Smooth muscle cell (in vitro differentiated cells): ENCODE data around the gene B4GALT7. TPM values are rescaled to one million over a fixed set of nuclear protein-coding genes. Genes with fewer than 3 reads are reported as not detected.

Source experiments
- DNase-seq: peaks from one replicate; lab custom pipeline; 2025; ENCODE audit not compliant: unreplicated experiment; lab: John Stamatoyannopoulos, UW
- H2AFZ ChIP-seq: fragments of 200-600 bp; sonication (generic); 2 replicates; pipeline ENCODE4 v1.6.0; 2016; ENCODE audit warnings: antibody characterized with exemption, low read depth, mild to moderate bottlenecking
- H3F3A ChIP-seq: fragments of 200-600 bp; sonication (generic); 2 replicates; pipeline ENCODE4 v1.6.0; 2017; ENCODE audit warnings: antibody characterized with exemption, low read depth
- H3K27ac ChIP-seq: fragments of 200-600 bp; sonication (generic); 2 replicates; pipeline ENCODE4 v1.5.1; 2016; ENCODE audit warnings: low read depth, mild to moderate bottlenecking
- H3K27me3 ChIP-seq: fragments of 200-600 bp; sonication (generic); 2 replicates; pipeline ENCODE4 v1.6.1; 2016; ENCODE audit warnings: low read depth, mild to moderate bottlenecking
- H3K36me3 ChIP-seq: fragments of 200-600 bp; sonication (generic); 2 replicates; pipeline ENCODE4 v1.5.1; 2016; ENCODE audit warnings: low read depth
- H3K4me1 ChIP-seq: fragments of 200-600 bp; sonication (generic); 2 replicates; pipeline ENCODE4 v1.5.1; 2016; ENCODE audit warnings: low read depth
- H3K4me2 ChIP-seq: fragments of 200-600 bp; sonication (generic); 2 replicates; pipeline ENCODE4 v1.6.0; 2016; ENCODE audit warnings: mild to moderate bottlenecking
- H3K4me3 ChIP-seq: fragments of 200-600 bp; sonication (generic); 2 replicates; pipeline ENCODE4 v1.5.1; 2016; ENCODE audit warnings: mild to moderate bottlenecking
- H3K79me2 ChIP-seq: fragments of 200-600 bp; sonication (generic); 2 replicates; pipeline ENCODE4 v1.6.0; 2016; ENCODE audit warnings: low read depth, mild to moderate bottlenecking
- H3K9ac ChIP-seq: fragments of 200-600 bp; sonication (generic); 2 replicates; pipeline ENCODE4 v1.6.0; 2016; ENCODE audit warnings: low read depth
- H3K9me3 ChIP-seq: fragments of 200-600 bp; sonication (generic); replicated peaks from 2 replicates; pipeline ENCODE4 v1.5.1; 2016; ENCODE audit warnings: low read depth
- H4K20me1 ChIP-seq: fragments of 200-600 bp; sonication (generic); 2 replicates; pipeline ENCODE4 v1.6.0; 2016; ENCODE audit warnings: low read depth
- WGBS: methylation state at CpG from one replicate; pipeline ENCODE4 v1.1.7; 2016; ENCODE audit warnings: low lambda C conversion rate; 5-methylcytosine and 5-hydroxymethylcytosine counted together
- polyA plus RNA-seq: library from polyadenylated mRNA; unstranded; fragments of >200 nt; fragmentation: Nextera tagmentation; extraction: Ambion mirVana; gene quantifications from 2 replicates; pipeline ENCODE4 v1.2.1, GENCODE V29; 2016
- total RNA-seq: library from RNA; depleted of rRNA; stranded (reverse); fragments of >200 nt; gene quantifications from 2 replicates; pipeline ENCODE4 v1.2.3, GENCODE V29; 2014
- TF ChIP-seq, protein P1 (sequence below): fragments of 200-600 bp; sonication (generic); IDR thresholded peaks from 2 replicates; pipeline ENCODE4 v1.5.1; 2017; ENCODE audit warnings: borderline replicate concordance, mild to moderate bottlenecking, antibody characterized with exemption; ENCODE audit not compliant: insufficient read depth, poor library complexity, severe bottlenecking

Gene B4GALT7
- total and polyA plus RNA-seq, 2 experiments from 2014 or later = 34.6 to 72.8 TPM

DNA sequence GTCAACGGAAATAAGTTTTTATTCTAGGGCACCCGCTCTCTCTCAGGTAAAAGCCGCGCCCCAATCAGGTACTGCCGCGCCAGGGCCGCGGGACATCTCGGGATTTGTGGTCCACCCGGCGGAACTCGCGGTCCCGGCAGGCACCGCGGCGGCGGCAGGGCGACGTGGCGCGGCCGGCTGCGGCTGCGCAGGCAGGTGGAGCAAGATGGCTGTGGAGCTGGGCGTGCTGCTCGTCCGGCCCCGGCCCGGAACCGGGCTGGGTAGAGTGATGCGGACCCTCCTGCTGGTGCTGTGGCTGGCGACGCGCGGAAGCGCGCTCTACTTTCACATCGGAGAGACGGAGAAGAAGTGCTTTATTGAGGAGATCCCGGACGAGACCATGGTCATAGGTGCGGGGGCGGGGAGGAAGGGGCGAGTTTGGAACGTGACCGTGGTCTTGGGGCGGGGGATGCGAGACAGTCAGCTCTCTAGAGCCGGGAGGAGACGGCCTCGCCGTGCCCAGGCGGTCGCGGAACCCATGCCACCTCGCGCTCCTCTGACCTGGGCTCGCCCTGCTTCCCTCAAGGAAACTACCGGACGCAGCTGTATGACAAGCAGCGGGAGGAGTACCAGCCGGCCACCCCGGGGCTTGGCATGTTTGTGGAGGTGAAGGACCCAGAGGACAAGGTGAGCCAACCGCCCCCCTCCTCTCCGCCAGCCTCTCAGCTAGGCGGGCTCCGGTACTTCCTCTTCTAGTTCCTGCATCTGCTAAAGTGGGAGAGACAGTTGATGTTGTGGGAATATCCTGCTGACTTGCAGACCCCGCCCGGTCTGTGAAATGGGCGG lies 7.7 kb upstream of the B4GALT7 start, which contains the start of gene TMED9:
TMED9 (plus strand) TSS at position 194 of the 825 bp plus-strand sequence; CDS start at position 206, 12 bp downstream.
- TF ChIP-seq, protein P1, sequence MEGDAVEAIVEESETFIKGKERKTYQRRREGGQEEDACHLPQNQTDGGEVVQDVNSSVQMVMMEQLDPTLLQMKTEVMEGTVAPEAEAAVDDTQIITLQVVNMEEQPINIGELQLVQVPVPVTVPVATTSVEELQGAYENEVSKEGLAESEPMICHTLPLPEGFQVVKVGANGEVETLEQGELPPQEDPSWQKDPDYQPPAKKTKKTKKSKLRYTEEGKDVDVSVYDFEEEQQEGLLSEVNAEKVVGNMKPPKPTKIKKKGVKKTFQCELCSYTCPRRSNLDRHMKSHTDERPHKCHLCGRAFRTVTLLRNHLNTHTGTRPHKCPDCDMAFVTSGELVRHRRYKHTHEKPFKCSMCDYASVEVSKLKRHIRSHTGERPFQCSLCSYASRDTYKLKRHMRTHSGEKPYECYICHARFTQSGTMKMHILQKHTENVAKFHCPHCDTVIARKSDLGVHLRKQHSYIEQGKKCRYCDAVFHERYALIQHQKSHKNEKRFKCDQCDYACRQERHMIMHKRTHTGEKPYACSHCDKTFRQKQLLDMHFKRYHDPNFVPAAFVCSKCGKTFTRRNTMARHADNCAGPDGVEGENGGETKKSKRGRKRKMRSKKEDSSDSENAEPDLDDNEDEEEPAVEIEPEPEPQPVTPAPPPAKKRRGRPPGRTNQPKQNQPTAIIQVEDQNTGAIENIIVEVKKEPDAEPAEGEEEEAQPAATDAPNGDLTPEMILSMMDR = no peak
- peak within 1 kb of the TSS; percentile 100 for H3K4me3 ChIP-seq
- H3K36me3 ChIP-seq = no peaks in the 10 kb centered on the region
- no peaks in the 10 kb centered on the region for H3K9me3 ChIP-seq
- peaks cover 29% of the 10 kb centered on the region for H4K20me1 ChIP-seq
- H3K4me2 ChIP-seq = peak within 1 kb of the TSS; percentile 84
- peaks cover 23% of the 10 kb centered on the region for H3K27me3 ChIP-seq
- peak within 1 kb of the TSS; percentile 88 for H3K27ac ChIP-seq
- H2AFZ ChIP-seq = peak within 1 kb of the TSS; percentile 93
- under 1% methylated on average over 71 of the region's 71 CpGs for WGBS
- H3K4me1 ChIP-seq = no peaks in the 10 kb centered on the region
- H3F3A ChIP-seq = peaks cover 26% of the 10 kb centered on the region
- peak within 1 kb of the TSS; percentile 98 for H3K9ac ChIP-seq
- H3K79me2 ChIP-seq = peaks cover 17% of the 10 kb centered on the region
- DNase-seq = peak; percentile 50

DNA sequence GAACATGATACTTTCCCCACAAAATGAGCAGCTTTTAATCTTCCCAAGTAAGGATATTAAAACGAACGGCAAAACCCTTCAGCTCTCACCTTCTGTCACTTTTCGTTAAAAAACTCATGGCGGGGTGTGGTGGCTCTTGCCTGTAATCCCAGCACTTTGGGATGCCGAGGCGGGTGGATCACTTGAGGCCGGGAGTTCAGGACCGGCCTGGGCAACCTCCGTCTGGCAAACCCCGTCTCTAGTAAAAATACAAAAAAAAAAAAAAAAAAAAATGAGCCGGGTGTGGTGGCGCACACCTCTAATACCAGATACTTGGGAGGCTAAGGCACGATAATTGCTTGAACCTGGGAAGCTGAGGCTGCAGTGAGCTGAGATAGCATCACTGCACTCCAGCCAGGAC lies 7.0 kb upstream of the B4GALT7 start:
- Histone ChIP-seq H3K36me3 (no peaks in the 10 kb centered on the region), H3K4me1 (no peaks in the 10 kb centered on the region), H3K4me3 (peak overlapping the region; percentile 100), H3K27ac (peak overlapping the region; percentile 88), H4K20me1 (peaks cover 29% of the 10 kb centered on the region), H3K27me3 (peaks cover 22% of the 10 kb centered on the region), H3K9ac (peak overlapping the region; percentile 98), H3K9me3 (no peaks in the 10 kb centered on the region), H3K79me2 (peaks cover 17% of the 10 kb centered on the region), H3F3A (peaks cover 26% of the 10 kb centered on the region), H3K4me2 (peak overlapping the region; percentile 84), H2AFZ (no peak overlapping the region)
- no peak for DNase-seq
- 88% methylated on average over 13 of the region's 13 CpGs for WGBS
- TF ChIP-seq, protein P1 = no peak

GRCh38 chr5:177593511-177593910 lies 6.4 kb upstream of the B4GALT7 start:
- H3F3A ChIP-seq = peaks cover 29% of the 10 kb centered on the region
- no peak for DNase-seq
- H3K4me1 ChIP-seq = no peaks in the 10 kb centered on the region
- no peaks in the 10 kb centered on the region for H3K9me3 ChIP-seq
- H4K20me1 ChIP-seq = peaks cover 29% of the 10 kb centered on the region
- no peaks in the 10 kb centered on the region for H3K36me3 ChIP-seq
- peaks cover 16% of the 10 kb centered on the region for H3K27me3 ChIP-seq
- H2AFZ ChIP-seq = no peak overlapping the region
- peak overlapping the region; percentile 88 for H3K27ac ChIP-seq
- peaks cover 17% of the 10 kb centered on the region for H3K79me2 ChIP-seq
- 93% methylated on average over 3 of the region's 3 CpGs for WGBS
- TF ChIP-seq, protein P1 = no peak
- peak overlapping the region; percentile 100 for H3K4me3 ChIP-seq
- peak overlapping the region; percentile 84 for H3K4me2 ChIP-seq
- no peak overlapping the region for H3K9ac ChIP-seq

DNA sequence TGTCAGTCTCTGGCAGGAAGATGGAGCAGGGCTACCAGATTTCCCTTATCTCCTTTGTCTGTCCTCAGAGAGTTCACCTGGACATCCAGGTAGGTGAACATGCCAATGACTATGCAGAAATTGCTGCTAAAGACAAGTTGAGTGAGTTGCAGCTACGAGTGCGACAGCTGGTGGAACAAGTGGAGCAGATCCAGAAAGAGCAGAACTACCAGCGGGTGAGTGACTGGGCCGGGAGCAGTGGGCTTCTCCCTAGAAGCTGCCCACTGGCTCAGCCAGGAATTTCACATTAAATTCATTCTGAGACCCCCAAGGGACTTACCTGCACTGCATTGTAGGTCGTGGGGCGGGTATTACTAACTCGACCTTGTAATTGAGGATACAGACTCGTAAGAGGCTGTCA lies 5.9 kb upstream of the B4GALT7 start:
- Histone ChIP-seq H3F3A (peaks cover 31% of the 10 kb centered on the region), H3K4me3 (no peak overlapping the region), H3K36me3 (no peaks in the 10 kb centered on the region), H3K27me3 (peaks cover 15% of the 10 kb centered on the region), H3K9me3 (no peaks in the 10 kb centered on the region), H3K79me2 (peaks cover 17% of the 10 kb centered on the region), H3K9ac (no peak overlapping the region), H2AFZ (no peak overlapping the region), H3K4me2 (no peak overlapping the region), H4K20me1 (peaks cover 29% of the 10 kb centered on the region), H3K4me1 (no peaks in the 10 kb centered on the region), H3K27ac (no peak overlapping the region)
- DNase-seq = no peak
- TF ChIP-seq, protein P1 = no peak
- 97% methylated on average over 8 of the region's 8 CpGs for WGBS
